CD14-positive monocyte (primary cell): ENCODE results near the gene RYR3. TPM values are rescaled to one million over a fixed set of nuclear protein-coding genes. Genes with fewer than 3 reads are reported as not detected.

Source experiments
- DNase-seq, 3 donors: peaks; one replicate each; pipeline ENCODE4 v3.0.0-alpha.2; 2011 to 2022
- H2AFZ ChIP-seq: 2 replicates; pipeline ENCODE4 v1.6.0; 2012; ENCODE audit warnings: mild to moderate bottlenecking, low read depth, low read length, inconsistent platforms; ENCODE audit not compliant: insufficient read depth, poor library complexity, severe bottlenecking
- H3K27ac ChIP-seq, 2 donors: 1 replicate in 1 of 2; 2 replicates in 1 of 2; pipeline ENCODE4 v1.5.1; 2012 to 2013; ENCODE audit warnings: low read length in 2 of 2, control low read depth in 1 of 2, inconsistent platforms in 1 of 2, low read depth in 1 of 2, mild to moderate bottlenecking in 1 of 2
- H3K27me3 ChIP-seq, 2 donors: one replicate each; pipeline versions ENCODE4 v1.6.0 to v1.6.1; 2011 to 2013; ENCODE audit warnings: low read length in 2 of 2; ENCODE audit not compliant: control insufficient read depth in 2 of 2, insufficient read depth in 2 of 2
- H3K36me3 ChIP-seq, 2 donors: replicated peaks in 1 of 2; 1 replicate in 1 of 2; 2 replicates in 1 of 2; pipeline versions ENCODE4 v1.5.1 to v1.6.1; 2012 to 2013; ENCODE audit warnings: low read length in 2 of 2, control low read depth in 1 of 2, inconsistent platforms in 1 of 2, mild to moderate bottlenecking in 1 of 2; ENCODE audit not compliant: insufficient read depth in 2 of 2, control insufficient read depth in 1 of 2
- H3K4me1 ChIP-seq, 2 donors: 1 replicate in 1 of 2; 2 replicates in 1 of 2; pipeline versions ENCODE4 v1.5.1 to v1.6.1; 2012 to 2013; ENCODE audit warnings: low read length in 2 of 2, control low read depth in 1 of 2, inconsistent platforms in 1 of 2, mild to moderate bottlenecking in 1 of 2, moderate library complexity in 1 of 2; ENCODE audit not compliant: insufficient read depth in 2 of 2, control insufficient read depth in 1 of 2
- H3K4me2 ChIP-seq: replicated peaks from 2 replicates; pipeline ENCODE3; 2012; ENCODE audit warnings: low read length, moderate library complexity, mild to moderate bottlenecking; ENCODE audit not compliant: poor library complexity, severe bottlenecking; ENCODE audit errors: extremely low read depth
- H3K4me3 ChIP-seq, 3 experiments: fragments of 200-600 bp in 1 of 3; sonication (generic) in 1 of 3; replicated peaks in 1 of 3; 1 replicate in 2 of 3; 2 replicates in 1 of 3; pipeline ENCODE4 v1.5.1; 2011 to 2013; ENCODE audit warnings: low read length in 3 of 3, mild to moderate bottlenecking in 3 of 3, control low read depth in 2 of 3, low read depth in 2 of 3, inconsistent platforms in 1 of 3, moderate library complexity in 1 of 3
- H3K79me2 ChIP-seq: 2 replicates; pipeline ENCODE4 v1.6.0; 2012; ENCODE audit warnings: mild to moderate bottlenecking, control low read depth, inconsistent platforms, low read length, moderate library complexity; ENCODE audit not compliant: insufficient read depth
- H3K9ac ChIP-seq: 2 replicates; pipeline ENCODE4 v1.6.0; 2017; ENCODE audit warnings: low read length, mild to moderate bottlenecking; ENCODE audit not compliant: insufficient read depth, poor library complexity, severe bottlenecking
- H3K9me3 ChIP-seq, 2 donors: replicated peaks in 1 of 2; 1 replicate in 1 of 2; 2 replicates in 1 of 2; pipeline versions ENCODE4 v1.5.1 to v1.6.1; 2012 to 2013; ENCODE audit warnings: low read length in 2 of 2, control low read depth in 1 of 2; ENCODE audit not compliant: control insufficient read depth in 1 of 2, insufficient read depth in 1 of 2
- H4K20me1 ChIP-seq: 2 replicates; pipeline ENCODE4 v1.6.0; 2012; ENCODE audit warnings: mild to moderate bottlenecking, low read length, control low read depth, moderate library complexity; ENCODE audit not compliant: insufficient read depth
- H3K27ac Mint-ChIP-seq, 7 donors: one replicate each; pipeline ENCODE4 v1.8.0; 2020; ENCODE audit warnings: mild to moderate bottlenecking in 7 of 7, mixed read lengths in 7 of 7, moderate library complexity in 6 of 7, inconsistent platforms in 2 of 7
- H3K27me3 Mint-ChIP-seq, 3 donors: one replicate each; pipeline ENCODE4 v1.8.0; 2021 to 2022; ENCODE audit warnings: low read depth in 3 of 3, mild to moderate bottlenecking in 3 of 3, mixed read lengths in 3 of 3, moderate library complexity in 3 of 3, inconsistent platforms in 1 of 3
- H3K36me3 Mint-ChIP-seq, 2 donors: one replicate each; pipeline ENCODE4 v1.8.0; 2020; ENCODE audit warnings: mixed read lengths in 2 of 2, inconsistent platforms in 1 of 2, mild to moderate bottlenecking in 1 of 2
- H3K4me1 Mint-ChIP-seq: one replicate; pipeline ENCODE4 v1.8.0; 2020; ENCODE audit warnings: mild to moderate bottlenecking, mixed read lengths
- H3K4me3 Mint-ChIP-seq, 2 donors: one replicate each; pipeline ENCODE4 v1.8.0; 2020; ENCODE audit warnings: mild to moderate bottlenecking in 2 of 2, mixed read lengths in 2 of 2, moderate library complexity in 1 of 2
- H3K9me3 Mint-ChIP-seq, 7 donors: one replicate each; pipeline ENCODE4 v1.8.0; 2020 to 2022; ENCODE audit warnings: mixed read lengths in 7 of 7, mild to moderate bottlenecking in 6 of 7, moderate library complexity in 6 of 7, inconsistent platforms in 2 of 7
- WGBS: methylation state at CpG from one replicate; pipeline ENCODE4 v1.1.5; 2013; ENCODE audit warnings: missing lambda C conversion rate; ENCODE audit not compliant: insufficient coverage; 5-methylcytosine and 5-hydroxymethylcytosine counted together
- intact Hi-C, 2 donors: fragments of 100-400 bp; cut with micrococcal nuclease; formaldehyde crosslinking; loops; one replicate each; pipeline versions ENCODE4 v1.15.0 to v1.15.1; 2023
- polyA plus RNA-seq, 3 donors: library from polyadenylated mRNA; depleted of rRNA in 1 of 3; unstranded in 2 of 3; stranded (reverse) in 1 of 3; fragments of 300-500 nt in 2 of 3; fragments of >200 nt in 1 of 3; fragmentation: Illumina TruSeq in 2 of 3; gene quantifications; 1 replicate in 2 of 3; 2 replicates in 1 of 3; pipeline ENCODE4 v1.2.3, GENCODE V29; 2012 to 2021
- TF ChIP-seq, protein P1 (sequence below): fragments of 200-600 bp; IDR thresholded peaks from one replicate; pipeline ENCODE4 v1.8.0; 2022; ENCODE audit warnings: antibody characterized with exemption, mild to moderate bottlenecking

RYR3 gene
- polyA plus RNA-seq, 3 donors: not detected

DNA sequence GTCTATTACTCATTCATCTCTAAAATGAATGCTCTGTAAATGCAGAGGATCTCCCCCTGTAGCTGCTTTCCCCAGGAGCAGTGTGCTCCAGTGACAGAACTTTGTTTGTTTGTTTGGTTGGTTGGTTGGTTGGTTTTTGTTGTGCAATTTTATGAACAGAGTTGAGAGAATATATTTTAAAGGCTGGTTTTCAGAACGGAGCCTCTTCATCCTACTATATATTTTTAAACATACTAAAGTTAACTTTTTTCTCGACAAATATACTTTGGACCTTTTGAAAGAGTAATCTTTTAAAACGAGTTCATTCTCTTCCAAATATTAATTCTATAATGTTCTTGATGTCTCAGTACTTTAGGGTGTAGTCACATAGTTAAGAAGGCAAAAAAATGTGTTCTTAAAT is 20.2 kb downstream of the RYR3 start:
- H3K4me2 ChIP-seq: no peak overlapping the region
- H3K4me3 ChIP-seq: no peak overlapping the region
- Mint-ChIP-seq H3K4me1 (no peaks in the 10 kb centered on the region), H3K27ac (no peak overlapping the region), H3K4me3 (no peak overlapping the region), H3K27me3 (peaks cover 3 to 7% (median 4%) of the 10 kb centered on the region in 3 donors), H3K36me3 (no peaks in the 10 kb centered on the region), H3K9me3 (peaks cover 0 to 2% (median 0%) of the 10 kb centered on the region in 7 donors)
- H3K9me3 ChIP-seq: no peaks in the 10 kb centered on the region
- intact Hi-C loops: no loop called here
- no peaks in the 10 kb centered on the region for H3K4me1 ChIP-seq
- TF ChIP-seq, protein P1, sequence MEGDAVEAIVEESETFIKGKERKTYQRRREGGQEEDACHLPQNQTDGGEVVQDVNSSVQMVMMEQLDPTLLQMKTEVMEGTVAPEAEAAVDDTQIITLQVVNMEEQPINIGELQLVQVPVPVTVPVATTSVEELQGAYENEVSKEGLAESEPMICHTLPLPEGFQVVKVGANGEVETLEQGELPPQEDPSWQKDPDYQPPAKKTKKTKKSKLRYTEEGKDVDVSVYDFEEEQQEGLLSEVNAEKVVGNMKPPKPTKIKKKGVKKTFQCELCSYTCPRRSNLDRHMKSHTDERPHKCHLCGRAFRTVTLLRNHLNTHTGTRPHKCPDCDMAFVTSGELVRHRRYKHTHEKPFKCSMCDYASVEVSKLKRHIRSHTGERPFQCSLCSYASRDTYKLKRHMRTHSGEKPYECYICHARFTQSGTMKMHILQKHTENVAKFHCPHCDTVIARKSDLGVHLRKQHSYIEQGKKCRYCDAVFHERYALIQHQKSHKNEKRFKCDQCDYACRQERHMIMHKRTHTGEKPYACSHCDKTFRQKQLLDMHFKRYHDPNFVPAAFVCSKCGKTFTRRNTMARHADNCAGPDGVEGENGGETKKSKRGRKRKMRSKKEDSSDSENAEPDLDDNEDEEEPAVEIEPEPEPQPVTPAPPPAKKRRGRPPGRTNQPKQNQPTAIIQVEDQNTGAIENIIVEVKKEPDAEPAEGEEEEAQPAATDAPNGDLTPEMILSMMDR: no peak
- H3K79me2 ChIP-seq: no peaks in the 10 kb centered on the region
- H4K20me1 ChIP-seq: no peaks in the 10 kb centered on the region
- no peaks in the 10 kb centered on the region for H3K36me3 ChIP-seq
- WGBS: no CpG with 5 or more reads among the region's 3 CpGs
- H3K9ac ChIP-seq: no peak overlapping the region
- H3K27me3 ChIP-seq: peaks cover 0 to 3% of the 10 kb centered on the region in 2 donors
- H2AFZ ChIP-seq: no peak overlapping the region
- no peak for DNase-seq
- no peak overlapping the region for H3K27ac ChIP-seq

DNA sequence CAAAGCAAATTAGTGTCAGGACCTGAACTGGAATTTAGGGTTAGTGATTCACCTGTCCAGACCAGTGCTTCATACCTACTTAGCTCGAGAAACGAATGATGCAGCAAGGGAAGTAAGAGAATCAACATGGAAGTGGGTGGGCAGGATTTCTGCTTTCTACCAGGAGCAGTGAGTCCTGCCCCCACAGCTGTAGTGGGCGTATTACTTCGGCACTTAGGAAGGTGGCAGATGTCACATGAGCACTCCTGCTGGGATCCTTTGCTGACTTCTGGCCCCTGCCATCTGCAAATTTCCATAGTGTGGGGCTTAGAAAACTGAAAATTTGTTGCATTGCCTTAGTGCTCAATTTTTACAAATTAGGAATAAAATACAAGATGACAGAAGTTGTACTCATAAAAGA is 31.2 kb downstream of the RYR3 start:
- Mint-ChIP-seq H3K36me3 (no peaks in the 10 kb centered on the region), H3K27ac (no peak overlapping the region), H3K4me1 (no peaks in the 10 kb centered on the region), H3K27me3 (peaks cover 0 to 5% (median 2%) of the 10 kb centered on the region in 3 donors), H3K4me3 (no peak overlapping the region), H3K9me3 (peaks cover 0 to 4% (median 2%) of the 10 kb centered on the region in 7 donors)
- no peak overlapping the region for H3K27ac ChIP-seq
- intact Hi-C loops: no loop called here
- TF ChIP-seq, protein P1: no peak
- no peaks in the 10 kb centered on the region for H3K36me3 ChIP-seq
- no peak overlapping the region for H3K4me3 ChIP-seq
- H3K9me3 ChIP-seq: no peaks in the 10 kb centered on the region
- H3K4me1 ChIP-seq: no peaks in the 10 kb centered on the region
- H3K9ac ChIP-seq: no peak overlapping the region
- no peaks in the 10 kb centered on the region for H4K20me1 ChIP-seq
- no peaks in the 10 kb centered on the region for H3K27me3 ChIP-seq
- H2AFZ ChIP-seq: no peak overlapping the region
- 84% methylated on average over 4 of the region's 4 CpGs for WGBS
- H3K4me2 ChIP-seq: no peak overlapping the region
- H3K79me2 ChIP-seq: no peaks in the 10 kb centered on the region
- no peak for DNase-seq
